HepG2 (cell line): ENCODE measurements around the gene NCOA7. TPM values are rescaled to one million over a fixed set of nuclear protein-coding genes. Genes with fewer than 3 reads are reported as not detected.
A peak's percentile ranks its signal among the peaks of the same experiment; 100 is the strongest.

Experiments used
- NR0B2 ChIP-seq: sonication (generic); formaldehyde crosslinking; IDR thresholded peaks from 2 replicates; pipeline ENCODE4 v1.4.0; 2020; ENCODE audit warnings: mild to moderate bottlenecking, missing genetic modification reagents
- RERE ChIP-seq: IDR thresholded peaks from 2 replicates; pipeline ENCODE4 v1.6.1; 2016; ENCODE audit warnings: low read depth, missing genetic modification reagents, missing compliant biosample characterization
- TEF ChIP-seq: sonication (generic); formaldehyde crosslinking; IDR thresholded peaks from 2 replicates; pipeline ENCODE4 v1.5.0; 2020; ENCODE audit warnings: missing genetic modification reagents
- YEATS4 ChIP-seq: sonication (generic); formaldehyde crosslinking; IDR thresholded peaks from 2 replicates; pipeline ENCODE4 v1.4.0; 2020; ENCODE audit warnings: missing genetic modification reagents, borderline replicate concordance
- ZBTB14 ChIP-seq: sonication (generic); formaldehyde crosslinking; IDR thresholded peaks from 2 replicates; pipeline ENCODE4 v1.4.0; 2020; ENCODE audit warnings: missing genetic modification reagents
- ZNF350 ChIP-seq: sonication (generic); formaldehyde crosslinking; IDR thresholded peaks from 2 replicates; pipeline ENCODE4 v1.4.0; 2020; ENCODE audit warnings: mild to moderate bottlenecking, low read depth, missing genetic modification reagents, borderline replicate concordance
- ZNF816 ChIP-seq: sonication (generic); formaldehyde crosslinking; IDR thresholded peaks from 2 replicates; pipeline ENCODE4 v1.8.0; 2022; ENCODE audit warnings: missing genetic modification reagents, mild to moderate bottlenecking, borderline replicate concordance
- ZSCAN12 ChIP-seq: sonication (generic); formaldehyde crosslinking; IDR thresholded peaks from 2 replicates; pipeline ENCODE4 v1.9.0; 2021; ENCODE audit warnings: mild to moderate bottlenecking, missing genetic modification reagents
- polyA plus RNA-seq, 8 experiments: library from polyadenylated mRNA; depleted of rRNA in 3 of 8; stranded (reverse) in 7 of 8; unstranded in 1 of 8; fragments of >200 nt; fragmentation: Illumina TruSeq in 4 of 8; extraction: Trizol in 4 of 8; gene quantifications; 2 replicates each; pipeline versions ENCODE4 v1.2.1 to v1.2.3, GENCODE V29; 2011 to 2016; ENCODE audit warnings: low read depth in 4 of 8, missing spikeins in 1 of 8, mixed read lengths in 1 of 8; ENCODE audit not compliant: insufficient read depth in 1 of 8
- total RNA-seq, 5 experiments: library from RNA; depleted of rRNA; stranded (reverse); fragments of >200 nt; fragmentation: Illumina TruSeq; extraction: Trizol; gene quantifications; 2 replicates each; pipeline ENCODE4 v1.2.3, GENCODE V29; 2016; ENCODE audit warnings: low read depth in 1 of 5

NCOA7 gene
- total and polyA plus RNA-seq, 2 of the 13 experiments (the other 11 are each of a cell fraction or from before 2014, with no cell fraction given) = 13.6 to 20.8 TPM

- TF ChIP-seq ZSCAN12 (CRISPR knock-in tag) = 0 out of 2 replicates have a peak, but pooled peaks have one; percentile 59
- TF ChIP-seq RERE (CRISPR knock-in tag) = no peak
- no peak for TF ChIP-seq ZNF350
- peak; percentile 14; the same call in 1 of the 2 replicates for TF ChIP-seq YEATS4 (CRISPR knock-in tag)
- no peak for TF ChIP-seq NR0B2
- no peak for TF ChIP-seq ZBTB14 (CRISPR knock-in tag)
- peak; percentile 48; the same call in 1 of the 2 replicates for TF ChIP-seq TEF (CRISPR knock-in tag)
- no peak for TF ChIP-seq ZNF816 (CRISPR knock-in tag)
Measured at GRCh38 chr6:125944896-125945295, 154.1 kb downstream of the NCOA7 start (continued).
